SJCRH30 (cell line): Measurements from ENCODE around the gene UGGT1. TPM values are rescaled to one million over a fixed set of nuclear protein-coding genes. Genes with fewer than 3 reads are reported as not detected.

Experiments
- DNase-seq, 2 experiments: peaks; one replicate each; pipeline ENCODE4 v3.0.0-alpha.2; 2015 to 2020
- H3K27ac ChIP-seq: fragments of 250-450 bp; sonication (Bioruptor Pico); 2 replicates; pipeline ENCODE4 v1.5.1; 2020; ENCODE audit warnings: mild to moderate bottlenecking, moderate library complexity
- H3K27me3 ChIP-seq: fragments of 250-450 bp; sonication (Bioruptor Pico); 2 replicates; pipeline ENCODE4 v1.5.1; 2020; ENCODE audit warnings: mild to moderate bottlenecking, moderate library complexity
- H3K36me3 ChIP-seq: fragments of 250-450 bp; sonication (Bioruptor Pico); 2 replicates; pipeline ENCODE4 v1.5.1; 2020; ENCODE audit warnings: mild to moderate bottlenecking, moderate library complexity
- H3K4me1 ChIP-seq: fragments of 250-450 bp; sonication (Bioruptor Pico); 2 replicates; pipeline ENCODE4 v1.5.1; 2020; ENCODE audit warnings: mild to moderate bottlenecking, moderate library complexity
- H3K4me3 ChIP-seq: fragments of 250-450 bp; sonication (Bioruptor Pico); 2 replicates; pipeline ENCODE4 v1.5.1; 2020; ENCODE audit warnings: mild to moderate bottlenecking, moderate library complexity
- H3K9me3 ChIP-seq: fragments of 250-450 bp; sonication (Bioruptor Pico); replicated peaks from 2 replicates; pipeline ENCODE4 v1.5.1; 2020; ENCODE audit warnings: mild to moderate bottlenecking, moderate library complexity
- total RNA-seq: library from RNA; depleted of rRNA; stranded (reverse); fragments of >200 nt; shearing (Covaris generic); gene quantifications from 2 replicates; pipeline ENCODE4 v1.2.3, GENCODE V29; 2014

The UGGT1 gene
- total RNA-seq, 1 experiment from 2014 or later, result 51.1 TPM

GRCh38 chr2:128086244-128086643 is 4.8 kb upstream of the UGGT1 start:
- no peaks in the 10 kb centered on the region for H3K27me3 ChIP-seq
- H3K4me1 ChIP-seq, result no peaks in the 10 kb centered on the region
- DNase-seq, result no peak
- no peaks in the 10 kb centered on the region for H3K9me3 ChIP-seq
- no peaks in the 10 kb centered on the region for H3K36me3 ChIP-seq
- H3K27ac ChIP-seq, result no peak overlapping the region
- no peak overlapping the region for H3K4me3 ChIP-seq

DNA sequence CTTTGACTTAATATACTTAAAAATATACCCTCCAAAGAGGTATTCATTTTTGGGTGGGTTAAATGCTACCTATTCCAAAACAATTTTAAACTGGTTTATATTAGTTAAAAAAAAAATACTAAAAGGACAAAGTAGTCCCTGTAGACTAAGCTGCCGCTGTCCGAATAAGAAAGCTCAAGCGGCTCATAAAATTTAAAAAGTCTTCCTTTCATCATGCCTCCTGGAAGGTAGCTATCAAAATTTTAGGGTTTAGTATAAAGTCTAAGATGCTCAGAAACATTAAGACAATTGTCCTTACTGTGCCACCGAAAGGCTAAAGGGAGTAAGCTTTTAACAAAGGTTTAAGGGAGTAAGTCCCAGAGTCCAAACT is 440 bp upstream of the UGGT1 start:
- no peaks in the 10 kb centered on the region for H3K27me3 ChIP-seq
- H3K9me3 ChIP-seq, result no peaks in the 10 kb centered on the region
- H3K27ac ChIP-seq, result peak overlapping the region; percentile 53
- H3K36me3 ChIP-seq, result no peaks in the 10 kb centered on the region; the same call in 1 of the 2 replicates
- H3K4me1 ChIP-seq, result no peaks in the 10 kb centered on the region
- DNase-seq, result no peak
- H3K4me3 ChIP-seq, result peak overlapping the region; percentile 77

DNA sequence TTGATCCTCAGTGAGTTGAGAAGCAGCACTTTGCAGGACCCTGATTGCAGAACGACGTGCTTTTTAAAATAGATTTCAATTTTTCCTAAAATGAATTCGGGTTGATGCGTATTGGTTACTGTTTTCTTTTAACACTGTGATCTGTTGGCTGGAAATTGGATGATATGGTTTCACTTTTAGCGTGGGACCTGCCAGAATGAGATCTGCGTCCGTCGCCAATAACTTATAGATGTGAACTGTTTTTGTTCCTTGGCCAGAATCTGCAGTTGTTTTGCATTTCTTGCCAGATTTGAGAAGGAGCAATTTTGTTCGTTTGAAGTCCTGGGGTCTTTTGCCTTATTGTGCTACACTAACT is 703 bp downstream of the UGGT1 start:
- H3K36me3 ChIP-seq, result no peaks in the 10 kb centered on the region; the same call in 1 of the 2 replicates
- H3K9me3 ChIP-seq, result no peaks in the 10 kb centered on the region
- no peak for DNase-seq
- peak overlapping the region; percentile 53; the same call in 1 of the 2 replicates for H3K27ac ChIP-seq
- H3K27me3 ChIP-seq, result no peaks in the 10 kb centered on the region
- H3K4me3 ChIP-seq, result peak overlapping the region; percentile 77
- H3K4me1 ChIP-seq, result no peaks in the 10 kb centered on the region

- Histone ChIP-seq H3K4me1 (no peaks in the 10 kb centered on the region), H3K4me3 (no peak overlapping the region), H3K9me3 (no peaks in the 10 kb centered on the region), H3K27me3 (no peaks in the 10 kb centered on the region), H3K36me3 (no peaks in the 10 kb centered on the region; the same call in 1 of the 2 replicates), H3K27ac (no peak overlapping the region)
- no peak for DNase-seq
Measured at GRCh38 chr2:128092656-128093055, 1.7 kb downstream of the UGGT1 start.

DNA sequence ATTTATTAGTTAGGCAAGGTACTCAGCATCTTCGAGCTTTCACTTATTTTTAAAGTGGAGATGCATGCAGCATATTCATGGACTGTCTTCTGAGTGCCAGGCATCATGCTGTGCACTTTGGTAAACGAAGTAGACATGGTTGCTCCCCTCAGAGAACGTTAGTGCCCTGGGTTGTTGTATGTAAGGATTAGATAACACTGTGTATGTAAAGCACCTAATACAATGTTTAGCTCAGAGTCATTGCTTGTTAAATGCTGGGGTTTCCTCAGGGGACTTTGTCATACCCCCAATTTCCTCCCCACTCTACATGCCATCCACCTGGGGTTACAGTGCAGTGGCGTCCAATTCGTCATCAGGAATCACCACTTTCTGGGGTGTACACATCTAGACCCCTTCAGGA is 2.8 kb downstream of the UGGT1 start:
- H3K36me3 ChIP-seq, result peaks cover 1% of the 10 kb centered on the region

GRCh38 chr2:128095201-128095600 is 4.2 kb downstream of the UGGT1 start:
- Histone ChIP-seq H3K4me1 (no peaks in the 10 kb centered on the region), H3K9me3 (no peaks in the 10 kb centered on the region), H3K4me3 (no peak overlapping the region), H3K27ac (no peak overlapping the region), H3K27me3 (no peaks in the 10 kb centered on the region), H3K36me3 (peaks cover 11% of the 10 kb centered on the region)
- DNase-seq, result no peak

More for the DNA sequence above, 2.8 kb downstream of the UGGT1 start:
- H3K9me3 ChIP-seq, result no peaks in the 10 kb centered on the region
- H3K27me3 ChIP-seq, result no peaks in the 10 kb centered on the region
- no peak for DNase-seq
- no peaks in the 10 kb centered on the region for H3K4me1 ChIP-seq
- no peak overlapping the region for H3K4me3 ChIP-seq
- no peak overlapping the region for H3K27ac ChIP-seq

DNA sequence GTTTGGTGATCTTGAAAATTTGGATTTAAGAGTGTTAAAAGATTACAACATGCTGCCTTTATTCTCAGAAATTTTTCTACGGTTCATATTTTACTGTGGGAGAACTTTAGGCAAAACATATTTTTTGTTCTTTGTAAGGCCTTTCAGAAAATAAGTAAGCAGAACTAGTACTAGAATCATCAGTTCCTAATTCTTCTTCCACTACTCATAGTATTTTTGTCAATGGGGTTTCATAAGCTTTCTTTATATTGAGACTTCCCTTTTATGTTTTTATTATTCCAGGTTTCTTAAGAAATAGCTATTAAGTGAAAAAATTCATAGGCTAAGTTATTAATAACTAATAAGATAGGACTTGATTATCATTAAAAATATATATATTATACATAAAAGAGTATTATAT is 12.4 kb downstream of the UGGT1 start:
- no peak for DNase-seq
- Histone ChIP-seq H3K36me3 (peaks cover 46% of the 10 kb centered on the region), H3K9me3 (no peaks in the 10 kb centered on the region), H3K4me1 (no peaks in the 10 kb centered on the region), H3K27ac (no peak overlapping the region), H3K4me3 (no peak overlapping the region), H3K27me3 (no peaks in the 10 kb centered on the region)

GRCh38 chr2:128105072-128105471 is 14.1 kb downstream of the UGGT1 start:
- H3K9me3 ChIP-seq, result no peaks in the 10 kb centered on the region
- no peaks in the 10 kb centered on the region for H3K4me1 ChIP-seq
- H3K27ac ChIP-seq, result no peak overlapping the region
- no peak overlapping the region for H3K4me3 ChIP-seq
- no peaks in the 10 kb centered on the region for H3K27me3 ChIP-seq
- peaks cover 45% of the 10 kb centered on the region for H3K36me3 ChIP-seq
- no peak for DNase-seq

DNA sequence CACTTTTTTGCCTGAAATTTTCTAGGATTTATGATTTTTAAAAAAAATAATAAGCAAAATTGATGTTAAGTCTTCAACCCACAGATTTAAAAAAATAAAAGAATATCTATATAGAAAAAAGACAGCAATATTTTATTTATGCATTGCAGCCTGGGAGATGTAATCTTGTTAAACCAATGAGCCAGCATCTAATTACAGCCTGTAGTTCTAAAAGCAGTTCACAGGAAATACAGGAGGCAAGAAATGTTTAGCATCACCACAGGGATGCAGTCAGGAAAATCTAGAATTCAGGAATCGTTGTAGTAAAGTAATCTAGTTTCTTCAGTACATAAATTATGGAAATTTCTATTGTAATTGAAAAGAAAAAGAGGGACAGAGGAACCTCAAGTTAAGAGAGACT is 17.2 kb downstream of the UGGT1 start:
- H3K9me3 ChIP-seq, result no peaks in the 10 kb centered on the region
- DNase-seq, result no peak
- H3K4me3 ChIP-seq, result no peak overlapping the region
- no peaks in the 10 kb centered on the region for H3K27me3 ChIP-seq
- peaks cover 42% of the 10 kb centered on the region for H3K36me3 ChIP-seq
- H3K27ac ChIP-seq, result no peak overlapping the region
- H3K4me1 ChIP-seq, result no peaks in the 10 kb centered on the region

DNA sequence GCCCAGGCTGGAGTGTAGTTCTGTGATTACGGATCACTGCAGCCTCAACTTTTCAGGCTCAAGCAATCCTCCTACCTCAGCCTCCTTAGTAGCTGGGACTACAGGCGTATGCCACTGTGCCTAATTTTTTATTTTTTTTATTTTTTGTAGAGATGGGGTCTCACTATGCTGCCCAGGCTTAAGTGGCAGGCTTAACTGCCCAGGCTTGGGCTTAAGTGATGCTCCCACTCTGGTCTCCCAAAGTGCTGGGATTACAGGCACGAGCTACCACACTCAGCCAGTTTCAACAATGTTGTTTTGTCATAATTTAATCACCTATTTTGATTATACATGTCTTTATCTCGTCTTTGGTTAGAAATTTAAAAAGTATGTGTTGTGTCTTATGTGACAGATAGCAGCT is 18.2 kb downstream of the UGGT1 start:
- Histone ChIP-seq H3K4me3 (no peak overlapping the region), H3K9me3 (no peaks in the 10 kb centered on the region), H3K36me3 (peaks cover 33% of the 10 kb centered on the region), H3K4me1 (no peaks in the 10 kb centered on the region), H3K27me3 (no peaks in the 10 kb centered on the region), H3K27ac (no peak overlapping the region)
- DNase-seq, result no peak

GRCh38 chr2:128115921-128116623 is 25.1 kb downstream of the UGGT1 start:
- Histone ChIP-seq H3K9me3 (no peaks in the 10 kb centered on the region; the same call in 1 of the 2 replicates), H3K4me3 (no peak overlapping the region), H3K27ac (no peak overlapping the region), H3K36me3 (peaks cover 51% of the 10 kb centered on the region), H3K4me1 (no peaks in the 10 kb centered on the region), H3K27me3 (no peaks in the 10 kb centered on the region)
- no peak for DNase-seq

GRCh38 chr2:128134573-128134972 is 43.6 kb downstream of the UGGT1 start:
- no peak for DNase-seq
- no peaks in the 10 kb centered on the region for H3K9me3 ChIP-seq
- H3K36me3 ChIP-seq, result peaks cover 48% of the 10 kb centered on the region
- H3K4me3 ChIP-seq, result no peak overlapping the region
- H3K27me3 ChIP-seq, result no peaks in the 10 kb centered on the region
- no peaks in the 10 kb centered on the region for H3K4me1 ChIP-seq
- H3K27ac ChIP-seq, result no peak overlapping the region

GRCh38 chr2:128137094-128137616 is 46.2 kb downstream of the UGGT1 start:
- peaks cover 49% of the 10 kb centered on the region for H3K36me3 ChIP-seq
- no peak for DNase-seq
- no peaks in the 10 kb centered on the region for H3K9me3 ChIP-seq
- H3K27ac ChIP-seq, result no peak overlapping the region
- no peaks in the 10 kb centered on the region for H3K4me1 ChIP-seq
- no peaks in the 10 kb centered on the region for H3K27me3 ChIP-seq
- H3K4me3 ChIP-seq, result no peak overlapping the region

GRCh38 chr2:128139624-128140023 is 48.6 kb downstream of the UGGT1 start:
- DNase-seq, result no peak
- Histone ChIP-seq H3K27ac (no peak overlapping the region), H3K27me3 (no peaks in the 10 kb centered on the region), H3K4me3 (no peak overlapping the region), H3K4me1 (no peaks in the 10 kb centered on the region), H3K36me3 (peaks cover 43% of the 10 kb centered on the region), H3K9me3 (no peaks in the 10 kb centered on the region)

GRCh38 chr2:128145651-128146050 is 54.7 kb downstream of the UGGT1 start:
- DNase-seq, result no peak

DNA sequence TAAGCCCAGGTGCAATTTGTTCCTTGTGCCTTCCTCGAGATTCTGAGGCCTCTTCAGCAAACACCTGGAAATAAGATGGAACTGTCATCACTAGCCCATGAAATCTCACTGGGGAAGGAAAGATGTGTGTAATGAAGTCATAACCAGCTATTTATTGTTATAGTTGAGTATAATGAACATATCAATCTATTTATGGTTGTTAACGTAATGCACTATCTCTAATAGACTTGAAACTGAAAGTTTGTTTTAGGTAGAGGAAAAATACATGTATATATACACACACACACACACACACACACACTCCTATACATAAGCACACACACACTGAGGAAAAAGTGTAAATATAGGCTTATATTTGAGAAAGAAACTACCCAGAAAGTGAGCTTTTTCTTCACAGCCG is 62.8 kb downstream of the UGGT1 start:
- Histone ChIP-seq H3K27ac (no peak overlapping the region), H3K4me1 (no peaks in the 10 kb centered on the region), H3K9me3 (no peaks in the 10 kb centered on the region), H3K27me3 (no peaks in the 10 kb centered on the region), H3K4me3 (no peak overlapping the region), H3K36me3 (peaks cover 61% of the 10 kb centered on the region)
- no peak for DNase-seq

More at GRCh38 chr2:128145651-128146050, 54.7 kb downstream of the UGGT1 start:
- no peak overlapping the region for H3K4me3 ChIP-seq
- H3K4me1 ChIP-seq, result no peaks in the 10 kb centered on the region
- H3K9me3 ChIP-seq, result no peaks in the 10 kb centered on the region
- H3K36me3 ChIP-seq, result peaks cover 42% of the 10 kb centered on the region
- no peak overlapping the region for H3K27ac ChIP-seq
- no peaks in the 10 kb centered on the region for H3K27me3 ChIP-seq
